ENCODE data around the gene CST7.

CST7 gene

DNA sequence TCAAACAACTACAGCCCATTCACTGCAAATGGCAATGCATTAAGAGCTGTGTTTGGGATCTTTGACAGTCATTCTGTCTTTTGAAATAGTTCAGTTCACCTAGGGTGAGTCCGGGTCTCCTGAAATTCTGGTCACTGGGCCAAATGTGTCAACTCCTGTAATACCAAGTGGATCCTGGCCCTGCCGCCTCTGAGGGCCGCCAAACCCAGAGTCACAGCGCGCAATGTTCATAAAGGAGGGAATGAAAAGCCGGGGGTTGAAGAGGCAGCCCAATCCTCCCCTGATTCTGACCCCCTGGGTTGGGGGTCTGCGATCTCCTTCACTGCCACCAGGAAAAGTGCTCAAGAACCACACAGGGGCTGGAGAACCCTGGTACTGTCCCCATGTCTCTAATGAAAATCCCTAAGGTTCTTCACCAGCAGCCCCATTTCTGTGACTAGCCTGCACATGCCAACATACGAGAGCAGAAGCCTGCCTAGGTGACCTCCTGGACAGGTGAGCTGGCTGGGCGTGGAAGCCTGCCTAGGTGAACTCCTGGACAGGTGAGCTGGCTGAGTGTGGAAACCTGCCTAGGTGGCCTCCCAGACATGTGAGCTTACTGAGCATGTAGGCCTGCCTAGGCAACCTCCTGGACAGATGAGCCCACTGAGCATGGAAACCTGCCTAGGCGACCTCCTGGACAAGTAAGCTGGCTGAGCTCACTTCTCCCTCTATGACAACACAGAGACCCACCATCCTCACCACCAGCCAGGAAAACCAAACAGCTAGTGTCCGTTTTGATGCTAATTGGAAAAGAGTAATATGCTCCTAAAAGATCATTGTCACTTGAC is 59.5 kb downstream of the CST7 start:
- ChIA-PET POLR2A (no interaction called here), CTCF (interaction anchor here (1.0 to 5.4 kb wide), 11 partner anchors 8 to 77 kb away, joined by 3 to 22 read pairs (median 4); no protein-coding TSS in a partner anchor)
- Histone ChIP-seq H3K4me3 (ENCODE audit: control insufficient read depth in 1 of 7, extremely low read depth in 1 of 7, insufficient read depth in 4 of 7, low read depth in 2 of 7, low read length in 6 of 7) (no peak overlapping the region), H3K9me3 (ENCODE audit: control extremely low read depth in 1 of 5, control insufficient read depth in 4 of 5, insufficient read depth in 2 of 5, low read depth in 1 of 5, low read length in 4 of 5) (no peaks in the 10 kb centered on the region), H3K27me3 (replicated peaks in 2 of 5; ENCODE audit: control insufficient read depth in 4 of 5, insufficient read depth in 5 of 5, low read length in 4 of 5) (no peaks in the 10 kb centered on the region), H3K36me3 (ENCODE audit: control insufficient read depth in 4 of 4, insufficient read depth in 4 of 4, low read length in 3 of 4) (peaks cover 25 to 89% (median 66%) of the 10 kb centered on the region in 4 experiments), H3K4me1 (ENCODE audit: control extremely low read depth in 1 of 4, control insufficient read depth in 4 of 4, insufficient read depth in 4 of 4, low read length in 3 of 4) (no peaks in the 10 kb centered on the region), H3K27ac (ENCODE audit: insufficient read depth in 1 of 2, low read depth in 1 of 2, low read length in 2 of 2, poor library complexity in 1 of 2, severe bottlenecking in 2 of 2) (no peak overlapping the region)
- WGBS (ENCODE audit: insufficient coverage) = 96% methylated on average over 8 of the region's 11 CpGs
- DNase-seq = no peak

All from common myeloid progenitor, CD34-positive (primary cell).